H1 (cell line): ENCODE measurements around the gene PALM. TPM values are rescaled to one million over a fixed set of nuclear protein-coding genes. Genes with fewer than 3 reads are reported as not detected.

Experiments
- CTCF ChIA-PET: fragments of 300-600 bp; sonication (Branson Sonifier 250); formaldehyde crosslinking; loops from one replicate; lab custom pipeline; 2021; ENCODE audit not compliant: partially characterized antibody; lab: Charles Lee
- POLR2A ChIA-PET: fragments of 300-600 bp; sonication (Branson Sonifier 250); formaldehyde crosslinking; loops from one replicate; lab custom pipeline; 2021; ENCODE audit warnings: inconsistent platforms; ENCODE audit not compliant: partially characterized antibody; lab: Charles Lee
- DNase-seq, 2 experiments: peaks; one replicate each; pipeline versions ENCODE4 v3.0.0 to v3.0.0-alpha.2; 2010 to 2022; ENCODE audit warnings: low spot score in 2 of 2, low read depth in 1 of 2, mixed read lengths in 1 of 2
- FAIRE-seq: peaks from 2 replicates; lab custom pipeline; 2011; peaks lifted over from hg19 to GRCh38; lab: Jason Lieb, UNC
- H2AFZ ChIP-seq: 2 replicates; pipeline ENCODE4 v1.8.1; 2012; ENCODE audit warnings: low read length, inconsistent platforms
- H2AK5ac ChIP-seq: 2 replicates; pipeline ENCODE4 v1.6.1; 2013; ENCODE audit warnings: low read depth, low read length
- H2BK120ac ChIP-seq: replicated peaks from 2 replicates; pipeline ENCODE3; 2013; ENCODE audit warnings: low read depth, low read length, inconsistent platforms
- H2BK12ac ChIP-seq: 2 replicates; pipeline ENCODE4 v1.6.1; 2013; ENCODE audit warnings: low read depth, low read length
- H2BK15ac ChIP-seq: 2 replicates; pipeline ENCODE4 v1.6.1; 2013; ENCODE audit warnings: low read length
- H2BK20ac ChIP-seq: 2 replicates; pipeline ENCODE4 v1.6.1; 2013; ENCODE audit warnings: low read length
- H2BK5ac ChIP-seq: 2 replicates; pipeline ENCODE4 v1.6.1; 2013; ENCODE audit warnings: low read depth, low read length
- H3K14ac ChIP-seq: 2 replicates; pipeline ENCODE4 v1.6.1; 2013; ENCODE audit warnings: inconsistent platforms; ENCODE audit not compliant: insufficient read length
- H3K18ac ChIP-seq: 2 replicates; pipeline ENCODE4 v1.6.1; 2013; ENCODE audit warnings: low read length; ENCODE audit errors: extremely low read depth
- H3K23ac ChIP-seq: 2 replicates; pipeline ENCODE4 v1.6.1; 2013; ENCODE audit warnings: inconsistent platforms; ENCODE audit not compliant: insufficient read length
- H3K23me2 ChIP-seq: 2 replicates; pipeline ENCODE4 v1.6.1; 2013; ENCODE audit warnings: low read depth, low read length
- H3K27ac ChIP-seq: 2 replicates; pipeline ENCODE4 v1.6.1; 2011; ENCODE audit warnings: low read depth, low read length, inconsistent platforms
- H3K27me3 ChIP-seq, 4 experiments: replicated peaks in 1 of 4; 1 replicate in 1 of 4; 2 replicates in 3 of 4; pipeline versions ENCODE4 v1.6.1 to v1.8.1; 2011 to 2013; ENCODE audit warnings: low read length in 3 of 4, mild to moderate bottlenecking in 3 of 4, inconsistent platforms in 2 of 4, mixed read lengths in 2 of 4, moderate library complexity in 1 of 4; ENCODE audit not compliant: control insufficient read depth in 3 of 4, insufficient read depth in 3 of 4; ENCODE audit errors: extremely low read depth in 1 of 4
- H3K36me3 ChIP-seq, 4 experiments: 2 replicates each; pipeline versions ENCODE4 v1.6.1 to v1.8.1; 2011 to 2013; ENCODE audit warnings: mild to moderate bottlenecking in 4 of 4, low read length in 3 of 4, moderate library complexity in 2 of 4, control low read depth in 1 of 4, inconsistent platforms in 1 of 4; ENCODE audit not compliant: insufficient read depth in 4 of 4, control insufficient read depth in 2 of 4
- H3K4ac ChIP-seq: replicated peaks from 2 replicates; pipeline ENCODE3; 2013; ENCODE audit warnings: low read length, low read depth, mixed read lengths, inconsistent platforms; ENCODE audit not compliant: insufficient read length
- H3K4me1 ChIP-seq, 4 experiments: replicated peaks in 1 of 4; 1 replicate in 1 of 4; 2 replicates in 3 of 4; pipeline versions ENCODE4 v1.6.1 to v1.8.1; 2011 to 2013; ENCODE audit warnings: low read length in 3 of 4, inconsistent platforms in 2 of 4, mixed read lengths in 1 of 4; ENCODE audit not compliant: insufficient read depth in 4 of 4, control insufficient read depth in 3 of 4
- H3K4me2 ChIP-seq, 2 experiments: 2 replicates each; pipeline versions ENCODE4 v1.6.1 to v1.8.1; 2011 to 2013; ENCODE audit warnings: low read depth in 2 of 2, low read length in 2 of 2, control low read depth in 1 of 2, inconsistent platforms in 1 of 2, mild to moderate bottlenecking in 1 of 2; ENCODE audit not compliant: insufficient read depth in 1 of 2
- H3K4me3 ChIP-seq, 4 experiments: fragments of 200-600, 300-600 bp in 1 of 4; sonication (generic), shearing (Covaris generic), sonication (Bioruptor Twin) in 1 of 4; 2 replicates each; pipeline versions ENCODE4 v1.5.1 to v1.8.1; 2011 to 2016; ENCODE audit warnings: low read length in 4 of 4, low read depth in 3 of 4, control low read depth in 2 of 4, inconsistent platforms in 2 of 4, mild to moderate bottlenecking in 2 of 4, mixed read lengths in 1 of 4, moderate library complexity in 1 of 4; ENCODE audit not compliant: insufficient read depth in 2 of 4; ENCODE audit errors: extremely low read depth in 1 of 4
- H3K56ac ChIP-seq: replicated peaks from 2 replicates; pipeline ENCODE3; 2013; ENCODE audit warnings: low read depth, mild to moderate bottlenecking, mixed read lengths, low read length, inconsistent platforms; ENCODE audit not compliant: insufficient read length
- H3K79me1 ChIP-seq: 2 replicates; pipeline ENCODE4 v1.6.1; 2013; ENCODE audit warnings: low read depth, low read length, control low read depth
- H3K79me2 ChIP-seq, 2 experiments: 2 replicates each; pipeline versions ENCODE4 v1.6.1 to v1.8.1; 2012 to 2013; ENCODE audit warnings: low read length in 2 of 2, mild to moderate bottlenecking in 2 of 2, inconsistent platforms in 1 of 2; ENCODE audit not compliant: insufficient read depth in 2 of 2, control insufficient read depth in 1 of 2
- H3K9ac ChIP-seq, 4 experiments: replicated peaks in 1 of 4; 1 replicate in 1 of 4; 2 replicates in 3 of 4; pipeline versions ENCODE4 v1.6.1 to v1.8.1; 2011 to 2013; ENCODE audit warnings: low read depth in 3 of 4, low read length in 3 of 4, control low read depth in 2 of 4, mild to moderate bottlenecking in 2 of 4, moderate library complexity in 2 of 4, inconsistent platforms in 1 of 4; ENCODE audit errors: extremely low read depth in 1 of 4
- H3K9me3 ChIP-seq, 2 experiments: 2 replicates each; pipeline versions ENCODE4 v1.6.1 to v1.8.1; 2012 to 2013; ENCODE audit warnings: mild to moderate bottlenecking in 2 of 2, moderate library complexity in 2 of 2, control low read depth in 1 of 2, inconsistent platforms in 1 of 2, low read depth in 1 of 2, low read length in 1 of 2, mixed read lengths in 1 of 2; ENCODE audit not compliant: insufficient read depth in 2 of 2
- H4K20me1 ChIP-seq, 2 experiments: replicated peaks in 1 of 2; 2 replicates each; pipeline versions ENCODE3 to v1.8.1; 2011 to 2013; ENCODE audit warnings: inconsistent platforms in 2 of 2, low read length in 2 of 2, mild to moderate bottlenecking in 1 of 2; ENCODE audit not compliant: insufficient read depth in 2 of 2, control insufficient read depth in 1 of 2
- H4K5ac ChIP-seq: 2 replicates; pipeline ENCODE4 v1.6.1; 2013; ENCODE audit warnings: low read length, low read depth, mixed read lengths, inconsistent platforms; ENCODE audit not compliant: insufficient read length
- H4K8ac ChIP-seq: 2 replicates; pipeline ENCODE4 v1.8.0; 2013; ENCODE audit warnings: mild to moderate bottlenecking, moderate library complexity, low read length, inconsistent platforms; ENCODE audit not compliant: insufficient read depth; ENCODE audit errors: extremely low read depth
- H4K91ac ChIP-seq: replicated peaks from 2 replicates; pipeline ENCODE3; 2013; ENCODE audit warnings: low read length, mixed read lengths, inconsistent platforms; ENCODE audit not compliant: insufficient read length
- RFX5 ChIP-seq: IDR thresholded peaks from 2 replicates; pipeline ENCODE4 v1.6.1; 2011; ENCODE audit warnings: low read depth, low read length, improper control_type of control experiment, borderline replicate concordance
- RXRA ChIP-seq: IDR thresholded peaks from 2 replicates; pipeline ENCODE4 v1.6.1; 2011; ENCODE audit warnings: low read depth, mild to moderate bottlenecking, low read length, moderate library complexity; ENCODE audit not compliant: insufficient read depth
- SP4 ChIP-seq: IDR thresholded peaks from 2 replicates; pipeline ENCODE4 v1.6.1; 2012; ENCODE audit warnings: low read length, inconsistent platforms
- WGBS, 2 experiments: shearing (Covaris generic) in 1 of 2; methylation state at CpG; one replicate each; pipeline versions ENCODE4 v1.1.6 to v1.1.7; 2013 to 2015; ENCODE audit warnings: low lambda C conversion rate in 2 of 2, mixed read lengths in 2 of 2, inconsistent platforms in 1 of 2, low coverage in 1 of 2, missing lambda C conversion rate in 1 of 2; ENCODE audit not compliant: insufficient replicate concordance in 2 of 2, insufficient coverage in 1 of 2, insufficient read length in 1 of 2; ENCODE audit errors: extremely low coverage in 1 of 2, missing lambda C conversion rate in 1 of 2; 5-methylcytosine and 5-hydroxymethylcytosine counted together
- polyA plus RNA-seq, 7 experiments: library from polyadenylated mRNA; depleted of rRNA in 3 of 7; stranded (reverse) in 5 of 7; unstranded in 2 of 7; fragments of >200 nt in 5 of 7; fragments of 200-250 nt in 2 of 7; gene quantifications; 1 replicate in 5 of 7; 2 replicates in 1 of 7; 4 replicates in 1 of 7; pipeline versions ENCODE4 v1.2.1 to v1.2.3, GENCODE V29; 2011 to 2013; ENCODE audit warnings: missing spikeins in 2 of 7, mixed read lengths in 2 of 7
- total RNA-seq: library from RNA; stranded (reverse); fragmentation: NEBNext Ultra II Directional; extraction: Animal tissue kit (Norgen Biotek cat#: 25700); gene quantifications from 2 replicates; pipeline ENCODE4 v1.2.1, GENCODE V29; 2021

Gene PALM
- total and polyA plus RNA-seq, 2 of the 8 experiments (the other 6 are each of a cell fraction or from before 2014, with no cell fraction given): 5.7 to 16.5 TPM

DNA sequence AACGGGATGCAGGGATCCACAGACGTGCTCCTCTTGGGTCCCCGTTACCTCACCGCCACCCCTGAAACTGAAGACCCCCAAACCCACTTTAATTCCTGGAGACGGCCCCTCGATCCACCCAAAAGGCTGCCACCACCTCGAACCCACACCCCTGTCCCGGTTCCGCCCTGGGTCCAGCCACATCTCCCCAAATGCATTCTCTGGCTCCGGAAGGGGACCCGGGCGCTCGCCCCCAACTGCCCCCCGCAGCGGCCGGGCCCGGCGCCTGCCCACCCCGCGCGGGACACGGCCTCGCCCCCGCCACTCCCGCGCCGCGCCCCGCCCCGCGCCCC is 32.8 kb upstream of the PALM start:
- no peaks in the 10 kb centered on the region for H3K9me3 ChIP-seq
- no peak overlapping the region for H2BK15ac ChIP-seq
- no peak overlapping the region for H2BK120ac ChIP-seq
- H4K5ac ChIP-seq: no peak overlapping the region
- H3K56ac ChIP-seq: no peak overlapping the region
- H2AFZ ChIP-seq: no peak overlapping the region
- FAIRE-seq (no peak), DNase-seq (no peak)
- H3K23me2 ChIP-seq: peaks cover 6% of the 10 kb centered on the region; the same call in 1 of the 2 replicates
- H2BK20ac ChIP-seq: no peak overlapping the region
- no peak overlapping the region for H2BK5ac ChIP-seq
- H3K4me2 ChIP-seq: peak overlapping the region; percentile 24 to 42; a peak in 2 of 4 replicates
- ChIA-PET POLR2A (interaction anchor here (0.8 to 1.5 kb wide), 5 partner anchors 13 to 92 kb away, joined by 3 to 10 read pairs (median 3); partner anchors contain the start of genes PALM and RNF126), CTCF (interaction anchor here (0.6 to 1.3 kb wide), 6 partner anchors 27 to 1483 kb away, joined by 3 to 5 read pairs (median 3); no protein-coding TSS in a partner anchor)
- WGBS, 2 experiments: 73% methylated on average over 8 of the region's 31 CpGs; no CpG with 5 or more reads in 1 of the 2 experiments
- H3K4ac ChIP-seq: no peak overlapping the region
- no peak overlapping the region for H3K23ac ChIP-seq
- no peak overlapping the region for H3K18ac ChIP-seq
- no peak overlapping the region for H2AK5ac ChIP-seq
- H3K14ac ChIP-seq: no peak overlapping the region
- no peaks in the 10 kb centered on the region for H3K79me2 ChIP-seq
- peak overlapping the region in 1 of 4 experiments; percentile 15; a peak in 1 of 8 replicates for H3K4me3 ChIP-seq
- H3K27me3 ChIP-seq: peaks cover 0 to 22% (median 10%) of the 10 kb centered on the region in 4 experiments; a peak in 5 of 7 replicates
- H4K91ac ChIP-seq: no peak overlapping the region
- H3K27ac ChIP-seq: no peak overlapping the region
- 0 out of 2 replicates have a peak, but pooled peaks cover 3% of the 10 kb centered on the region for H3K79me1 ChIP-seq
- H2BK12ac ChIP-seq: no peak overlapping the region
- no peak for TF ChIP-seq RFX5
- no peak for TF ChIP-seq RXRA
- TF ChIP-seq SP4: no peak
- H3K9ac ChIP-seq: no peak overlapping the region
- no peak overlapping the region for H4K8ac ChIP-seq
- H3K4me1 ChIP-seq: peaks cover 0 to 10% (median 1%) of the 10 kb centered on the region in 4 experiments; a peak in 4 of 7 replicates
- peaks cover 0 to 7% of the 10 kb centered on the region in 2 experiments for H4K20me1 ChIP-seq
- H3K36me3 ChIP-seq: no peaks in the 10 kb centered on the region
